Muscle layer of colon (tissue), 2 donors: Measurements from ENCODE around the gene VPS8.

Source experiments
- H3K27ac ChIP-seq: one replicate; pipeline ENCODE4 v1.7.0; 2013; ENCODE audit warnings: low read depth, mild to moderate bottlenecking, low read length, moderate library complexity
- H3K27me3 ChIP-seq, 2 donors: one replicate each; pipeline ENCODE4 v1.7.0; 2013; ENCODE audit warnings: low read length in 2 of 2, mild to moderate bottlenecking in 2 of 2; ENCODE audit not compliant: insufficient read depth in 2 of 2, control insufficient read depth in 1 of 2
- H3K36me3 ChIP-seq: one replicate; pipeline ENCODE4 v1.7.0; 2013; ENCODE audit warnings: mild to moderate bottlenecking, low read length; ENCODE audit not compliant: insufficient read depth
- H3K4me1 ChIP-seq: one replicate; pipeline ENCODE4 v1.7.0; 2013; ENCODE audit warnings: mild to moderate bottlenecking, low read length; ENCODE audit not compliant: insufficient read depth
- H3K4me3 ChIP-seq, 2 donors: one replicate each; pipeline ENCODE4 v1.7.0; 2013; ENCODE audit warnings: low read length in 2 of 2, low read depth in 1 of 2, mild to moderate bottlenecking in 1 of 2, moderate library complexity in 1 of 2
- H3K9ac ChIP-seq: one replicate; pipeline ENCODE4 v1.7.0; 2013; ENCODE audit warnings: low read length
- H3K9me3 ChIP-seq: one replicate; pipeline ENCODE4 v1.7.0; 2013; ENCODE audit warnings: mild to moderate bottlenecking, low read length
- donor health status: abdominal sarcoma.
- donor health status: Adenocarcinoma of cecum.

The VPS8 gene

DNA sequence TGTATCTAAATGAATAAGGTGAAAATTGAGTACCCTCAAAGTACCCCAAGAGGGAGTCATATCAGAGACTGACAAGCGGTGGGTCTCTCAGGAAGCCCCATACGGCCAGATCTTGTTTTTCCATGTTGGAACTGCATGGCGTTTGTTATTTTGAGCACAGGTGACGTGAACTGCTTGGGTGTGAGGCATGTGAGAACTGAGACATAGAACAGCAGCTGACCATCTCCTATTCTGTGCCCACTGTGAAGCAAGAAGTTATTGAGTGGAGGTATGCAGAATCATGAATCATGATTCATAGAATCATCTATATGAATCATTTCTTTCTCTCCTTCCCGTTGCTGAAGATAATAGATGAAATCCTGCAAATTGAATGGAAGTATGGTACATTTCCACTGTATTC, 4.6 kb downstream of the VPS8 start:
- Histone ChIP-seq H3K9me3 (no peaks in the 10 kb centered on the region), H3K27ac (no peak overlapping the region)

DNA sequence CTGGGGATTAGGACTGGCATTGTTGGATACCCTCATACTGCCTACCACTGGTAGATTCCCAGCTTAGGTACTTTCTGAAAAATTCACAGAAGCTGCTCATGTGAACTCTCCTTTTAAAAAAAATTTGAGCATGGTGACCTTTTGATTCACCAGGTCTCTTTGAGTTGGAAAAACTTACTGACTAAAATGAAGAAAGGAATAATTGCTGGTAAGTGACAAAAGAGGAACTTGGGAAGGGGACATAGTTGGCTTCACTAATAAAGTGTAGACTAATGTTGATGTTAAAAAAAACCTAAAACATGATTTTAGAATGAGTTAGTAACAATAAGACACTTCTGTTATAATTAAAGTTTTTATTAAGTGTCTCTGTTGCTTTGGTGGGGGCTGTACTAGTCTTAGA, 8.6 kb downstream of the VPS8 start:
- no peak overlapping the region for H3K27ac ChIP-seq
- no peak overlapping the region for H3K9ac ChIP-seq
- no peaks in the 10 kb centered on the region for H3K9me3 ChIP-seq
- no peaks in the 10 kb centered on the region for H3K27me3 ChIP-seq
- no peak overlapping the region for H3K4me3 ChIP-seq
- no peaks in the 10 kb centered on the region for H3K36me3 ChIP-seq
- no peaks in the 10 kb centered on the region for H3K4me1 ChIP-seq

More for the DNA sequence above, 4.6 kb downstream of the VPS8 start:
- no peaks in the 10 kb centered on the region for H3K36me3 ChIP-seq
- peaks cover 10% of the 10 kb centered on the region for H3K4me1 ChIP-seq
- H3K4me3 ChIP-seq: no peak overlapping the region
- H3K9ac ChIP-seq: no peak overlapping the region
- H3K27me3 ChIP-seq: no peaks in the 10 kb centered on the region

DNA sequence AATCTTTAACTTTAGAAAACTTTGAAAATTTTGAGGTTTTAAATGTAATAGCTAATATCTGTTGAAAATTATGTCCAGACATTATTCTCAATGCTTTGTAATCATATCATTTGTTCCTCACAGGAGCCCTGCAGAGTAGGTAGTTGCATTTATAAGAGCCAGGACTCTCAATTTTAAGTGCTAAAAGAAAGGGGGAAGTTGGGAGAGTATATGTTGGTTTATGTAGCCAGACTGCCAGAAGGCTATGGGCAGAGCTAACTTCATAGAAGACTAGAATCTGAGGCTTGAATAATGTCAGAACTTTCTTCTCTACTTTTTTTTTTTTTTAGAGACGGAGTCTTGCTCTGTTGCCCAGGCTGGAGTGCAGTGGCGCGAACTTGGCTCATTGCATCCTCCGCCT, 9.1 kb downstream of the VPS8 start:
- H3K27me3 ChIP-seq: no peaks in the 10 kb centered on the region
- H3K9ac ChIP-seq: no peak overlapping the region
- H3K4me1 ChIP-seq: no peaks in the 10 kb centered on the region
- H3K27ac ChIP-seq: no peak overlapping the region
- H3K4me3 ChIP-seq: no peak overlapping the region
- no peaks in the 10 kb centered on the region for H3K9me3 ChIP-seq
- H3K36me3 ChIP-seq: no peaks in the 10 kb centered on the region

DNA sequence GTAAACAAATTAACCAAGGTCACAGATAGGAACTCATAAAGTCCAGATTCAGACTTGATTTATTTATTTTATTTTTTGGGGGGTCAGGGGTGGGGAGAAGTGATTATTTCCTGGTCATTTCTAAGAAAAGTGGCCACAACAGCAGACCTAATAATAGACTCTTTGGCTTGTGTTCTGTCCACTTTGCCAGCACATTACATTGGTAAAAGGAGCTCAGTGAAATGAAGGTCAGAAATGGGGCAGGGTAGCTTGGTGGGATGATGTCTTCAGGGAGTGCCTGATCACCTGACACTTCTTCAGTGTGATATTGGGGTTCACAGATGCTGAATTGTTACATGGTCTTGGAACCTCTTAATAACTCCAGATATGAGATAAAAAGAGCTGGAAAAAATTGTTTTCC, 10.1 kb downstream of the VPS8 start:
- H3K9ac ChIP-seq: no peak overlapping the region
- no peak overlapping the region for H3K27ac ChIP-seq
- H3K36me3 ChIP-seq: no peaks in the 10 kb centered on the region
- H3K4me1 ChIP-seq: no peaks in the 10 kb centered on the region
- no peak overlapping the region for H3K4me3 ChIP-seq
- no peaks in the 10 kb centered on the region for H3K9me3 ChIP-seq
- no peaks in the 10 kb centered on the region for H3K27me3 ChIP-seq

DNA sequence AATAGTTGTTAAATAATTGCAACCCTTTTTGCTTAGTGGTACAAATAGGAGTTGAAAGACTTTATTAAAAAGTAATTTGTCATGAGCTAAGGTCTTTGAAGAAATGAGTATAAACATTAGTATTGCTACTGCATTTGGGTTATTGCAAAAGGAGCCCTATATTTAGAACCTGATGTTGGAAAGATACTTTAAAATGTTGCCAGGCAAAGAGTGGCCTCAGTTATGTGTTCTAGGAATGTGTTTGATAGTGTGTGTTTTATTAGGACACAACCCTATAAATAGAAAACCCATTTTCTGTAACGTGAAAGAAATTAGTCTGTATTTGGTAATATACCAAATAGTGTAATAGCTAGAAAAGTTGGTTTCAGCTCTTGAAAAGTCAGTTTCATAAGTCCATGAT, 10.7 kb downstream of the VPS8 start:
- Histone ChIP-seq H3K9me3 (no peaks in the 10 kb centered on the region), H3K27ac (no peak overlapping the region), H3K4me1 (no peaks in the 10 kb centered on the region), H3K36me3 (no peaks in the 10 kb centered on the region), H3K9ac (no peak overlapping the region), H3K27me3 (no peaks in the 10 kb centered on the region), H3K4me3 (no peak overlapping the region)

DNA sequence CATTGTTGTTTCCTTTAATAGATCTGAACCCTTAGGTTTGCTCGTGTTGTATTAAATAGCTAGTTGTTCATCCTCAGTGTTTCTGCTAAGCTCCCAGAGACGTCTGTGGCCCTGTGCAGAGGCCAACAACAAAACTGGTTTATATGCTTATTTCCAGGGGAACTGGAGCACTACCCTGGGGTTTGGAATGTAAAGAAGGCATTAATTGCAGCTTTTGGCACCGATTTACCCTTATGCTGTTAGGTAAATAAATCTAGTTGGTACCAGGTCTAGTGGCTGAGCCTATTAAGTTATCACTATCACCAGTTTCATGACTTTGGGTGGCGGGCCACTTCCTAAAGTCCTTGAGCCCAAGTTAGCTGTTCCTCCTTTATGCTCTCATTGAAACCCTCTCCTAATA, 12.0 kb downstream of the VPS8 start:
- no peak overlapping the region for H3K9ac ChIP-seq
- no peaks in the 10 kb centered on the region for H3K36me3 ChIP-seq
- H3K9me3 ChIP-seq: no peaks in the 10 kb centered on the region
- H3K27ac ChIP-seq: no peak overlapping the region
- H3K4me3 ChIP-seq: no peak overlapping the region
- no peaks in the 10 kb centered on the region for H3K4me1 ChIP-seq
- no peaks in the 10 kb centered on the region for H3K27me3 ChIP-seq

DNA sequence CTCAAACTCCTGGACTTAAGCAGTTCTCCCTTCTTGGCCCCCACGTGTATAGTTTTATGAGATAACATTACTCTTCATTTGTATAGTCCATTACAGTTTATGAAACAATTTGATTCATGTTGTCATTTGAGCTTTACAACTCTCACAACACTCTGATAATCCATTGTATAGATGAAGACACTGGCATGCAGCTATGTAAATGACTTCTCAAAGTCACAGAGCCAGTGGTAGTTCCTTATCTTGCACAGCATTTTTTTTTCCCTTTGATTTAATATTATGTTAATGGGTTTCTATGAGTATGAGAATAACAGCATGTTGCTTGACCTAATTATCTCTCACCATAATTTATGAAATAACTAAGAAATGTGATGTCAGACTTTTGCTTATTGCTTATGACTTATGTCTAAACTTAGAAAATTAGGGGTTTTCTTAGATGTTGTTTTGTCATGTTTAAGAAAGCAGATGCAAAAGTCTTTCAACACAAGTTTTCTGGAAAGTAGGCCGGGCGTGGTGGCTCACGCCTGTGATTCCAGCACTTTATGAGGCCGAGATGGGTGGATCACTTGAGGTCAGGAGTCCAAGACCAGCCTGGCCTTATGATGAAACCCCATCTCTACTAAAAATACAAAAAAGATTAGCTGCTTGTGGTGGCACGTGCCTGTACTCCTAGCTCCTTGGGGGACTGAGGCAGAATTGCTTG, 13.3 kb downstream of the VPS8 start:
- Histone ChIP-seq H3K27me3 (no peaks in the 10 kb centered on the region), H3K36me3 (no peaks in the 10 kb centered on the region), H3K4me1 (no peaks in the 10 kb centered on the region), H3K4me3 (no peak overlapping the region), H3K27ac (no peak overlapping the region), H3K9ac (no peak overlapping the region), H3K9me3 (no peaks in the 10 kb centered on the region)

DNA sequence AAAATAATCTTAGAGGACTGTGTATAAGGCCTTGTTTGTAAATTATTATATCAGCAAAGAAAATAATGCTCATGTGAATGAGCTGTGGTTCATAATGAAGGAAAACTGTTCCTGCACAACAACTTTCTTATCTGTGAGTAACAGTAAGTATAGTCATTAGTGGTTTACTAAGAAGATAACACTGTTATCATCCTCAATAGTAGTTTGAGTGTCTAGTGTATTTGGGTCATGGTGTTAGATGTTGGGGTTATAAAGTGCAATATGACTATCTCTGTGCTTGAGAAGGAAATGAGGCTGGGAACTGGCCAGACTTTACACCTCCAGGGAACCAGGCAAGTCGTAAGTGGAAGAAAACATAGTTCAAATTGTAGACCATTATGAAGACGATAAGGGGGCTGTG, 15.6 kb downstream of the VPS8 start:
- H3K27ac ChIP-seq: no peak overlapping the region
- no peaks in the 10 kb centered on the region for H3K27me3 ChIP-seq
- H3K4me1 ChIP-seq: no peaks in the 10 kb centered on the region
- H3K9me3 ChIP-seq: no peaks in the 10 kb centered on the region
- no peak overlapping the region for H3K4me3 ChIP-seq
- no peak overlapping the region for H3K9ac ChIP-seq
- peaks cover 4% of the 10 kb centered on the region for H3K36me3 ChIP-seq

DNA sequence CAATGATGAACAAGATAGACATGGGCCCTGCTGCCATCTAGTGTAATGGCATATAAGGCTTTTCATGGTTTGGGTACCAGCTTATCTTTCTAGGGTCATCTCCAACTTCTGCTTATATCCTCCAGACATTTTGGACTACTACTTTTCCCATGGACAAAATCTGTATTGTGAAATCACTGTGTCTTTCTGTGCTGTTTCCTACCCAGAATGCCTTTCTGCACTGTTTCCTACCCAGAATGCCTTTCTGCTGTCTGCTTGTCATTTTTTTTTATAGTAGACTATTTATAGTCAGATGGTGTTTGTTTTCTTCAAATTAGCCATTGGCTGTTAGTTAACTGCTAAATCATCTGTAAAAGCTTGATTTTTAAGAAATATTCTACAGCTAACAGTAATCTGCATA, 20.1 kb downstream of the VPS8 start:
- Histone ChIP-seq H3K9ac (no peak overlapping the region), H3K27me3 (no peaks in the 10 kb centered on the region), H3K4me1 (no peaks in the 10 kb centered on the region), H3K4me3 (no peak overlapping the region), H3K27ac (no peak overlapping the region), H3K9me3 (no peaks in the 10 kb centered on the region), H3K36me3 (peaks cover 15% of the 10 kb centered on the region)

DNA sequence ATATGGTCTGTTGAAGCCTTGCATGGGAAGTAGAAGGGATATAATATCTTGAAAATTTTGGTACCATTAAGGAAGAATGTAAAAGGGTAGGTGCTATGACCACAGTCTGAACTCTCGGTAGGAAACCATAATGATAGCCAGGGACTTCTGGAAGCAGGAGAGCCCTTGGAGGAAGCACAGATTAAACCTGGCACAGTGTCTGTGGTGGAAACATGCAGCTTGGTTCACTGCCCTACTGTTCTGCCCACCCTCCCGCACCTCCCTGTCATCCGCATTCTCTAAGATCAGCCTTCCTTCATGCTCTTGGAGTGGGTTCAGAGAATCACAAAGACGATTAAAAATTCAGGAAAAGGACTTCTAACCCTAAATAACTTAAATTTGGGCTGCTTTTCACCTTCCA, 20.9 kb downstream of the VPS8 start:
- H3K27me3 ChIP-seq: no peaks in the 10 kb centered on the region
- H3K4me1 ChIP-seq: no peaks in the 10 kb centered on the region
- no peak overlapping the region for H3K27ac ChIP-seq
- H3K9ac ChIP-seq: no peak overlapping the region
- no peaks in the 10 kb centered on the region for H3K9me3 ChIP-seq
- H3K4me3 ChIP-seq: no peak overlapping the region
- peaks cover 15% of the 10 kb centered on the region for H3K36me3 ChIP-seq

DNA sequence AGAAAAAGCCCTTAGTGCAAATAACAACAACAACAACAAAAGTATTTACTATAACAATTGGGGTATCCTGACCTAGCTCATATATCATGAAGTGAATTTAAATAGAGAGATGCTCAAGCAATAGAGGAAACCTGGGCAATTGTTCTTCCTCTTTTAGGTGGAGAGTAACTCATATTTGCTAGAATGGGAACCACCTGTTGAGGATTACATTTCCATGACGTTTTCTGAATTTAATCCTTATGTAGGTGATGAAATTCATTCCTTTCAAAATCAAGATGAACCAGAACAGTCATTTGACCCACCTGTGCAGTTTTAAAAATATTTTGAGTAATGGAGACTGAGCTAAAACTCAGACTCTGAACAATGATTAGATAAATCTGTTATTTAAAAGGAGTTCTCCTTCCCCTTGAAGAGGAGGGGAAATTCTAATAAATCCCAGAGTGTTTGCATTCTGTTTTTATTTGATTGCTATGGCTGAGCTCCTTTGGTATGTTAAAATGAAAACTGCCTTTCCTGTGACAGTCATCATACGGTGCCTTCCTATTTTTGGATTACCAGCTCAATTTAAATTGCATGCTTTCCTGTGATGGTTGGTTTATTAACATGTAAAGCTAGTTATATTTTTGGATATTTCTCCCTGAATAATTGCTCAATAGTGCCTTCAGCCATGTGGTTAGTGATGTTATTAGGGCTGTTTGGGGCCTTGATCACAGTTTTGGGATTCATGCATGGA, 24.3 kb downstream of the VPS8 start:
- Histone ChIP-seq H3K27ac (no peak overlapping the region), H3K4me1 (no peaks in the 10 kb centered on the region), H3K9ac (no peak overlapping the region), H3K4me3 (no peak overlapping the region), H3K27me3 (no peaks in the 10 kb centered on the region), H3K36me3 (peaks cover 15% of the 10 kb centered on the region), H3K9me3 (no peaks in the 10 kb centered on the region)

DNA sequence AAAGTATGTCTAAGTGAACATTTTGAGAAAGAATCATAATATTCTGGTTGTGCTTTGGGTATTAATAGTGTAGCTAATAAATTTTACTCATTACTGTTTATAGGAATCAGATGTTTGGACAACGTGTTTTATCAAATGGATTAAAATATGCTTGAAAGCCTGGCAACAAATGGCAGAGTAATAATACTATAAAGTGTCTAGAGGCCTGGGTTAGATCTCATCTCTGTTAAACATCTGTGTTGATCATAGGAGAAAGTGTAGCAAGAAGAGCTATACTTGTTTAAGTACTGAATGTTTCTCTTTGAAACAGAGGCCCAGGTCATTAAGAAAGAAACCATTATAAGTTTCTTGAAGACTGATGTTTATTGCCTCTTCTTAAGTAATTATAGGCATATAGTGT, 30.5 kb downstream of the VPS8 start:
- H3K27me3 ChIP-seq: no peaks in the 10 kb centered on the region
- no peak overlapping the region for H3K27ac ChIP-seq
- no peak overlapping the region for H3K4me3 ChIP-seq
- no peak overlapping the region for H3K9ac ChIP-seq
- H3K4me1 ChIP-seq: peaks cover 11% of the 10 kb centered on the region
- no peaks in the 10 kb centered on the region for H3K36me3 ChIP-seq
- no peaks in the 10 kb centered on the region for H3K9me3 ChIP-seq
